Measurements from ENCODE around the gene PDHB.

The PDHB gene

GRCh38 chr3:58473275-58473674 lies 39.6 kb upstream of the PDHB start:
- TF ChIP-seq CTCF (IDR thresholded peaks at IDR 0.05; ENCODE audit: low read depth, low read length) = no peak
- DNase-seq (ENCODE audit: extremely low read depth, low read depth) = no peak

GRCh38 chr3:58471025-58471887 lies 37.6 kb upstream of the PDHB start:
- TF ChIP-seq CTCF (IDR thresholded peaks at IDR 0.05; ENCODE audit: low read depth, low read length) = no peak
- DNase-seq (ENCODE audit: extremely low read depth, low read depth) = peak; percentile 57

- no peak for TF ChIP-seq CTCF (IDR thresholded peaks at IDR 0.05; ENCODE audit: low read depth, low read length)
- DNase-seq (ENCODE audit: extremely low read depth, low read depth) = no peak
Measured at GRCh38 chr3:58470363-58471024, 36.9 kb upstream of the PDHB start.

GRCh38 chr3:58469096-58469495 lies 35.5 kb upstream of the PDHB start:
- TF ChIP-seq CTCF (IDR thresholded peaks at IDR 0.05; ENCODE audit: low read depth, low read length) = no peak
- DNase-seq (ENCODE audit: extremely low read depth, low read depth) = no peak

- DNase-seq (ENCODE audit: extremely low read depth, low read depth) = no peak
- TF ChIP-seq CTCF (IDR thresholded peaks at IDR 0.05; ENCODE audit: low read depth, low read length) = no peak
Measured at GRCh38 chr3:58466899-58467563, 33.4 kb upstream of the PDHB start.

- DNase-seq (ENCODE audit: extremely low read depth, low read depth) = no peak
- TF ChIP-seq CTCF (IDR thresholded peaks at IDR 0.05; ENCODE audit: low read depth, low read length) = no peak
Measured at GRCh38 chr3:58464866-58465265, 31.2 kb upstream of the PDHB start.

GRCh38 chr3:58463942-58464271 lies 30.3 kb upstream of the PDHB start:
- DNase-seq (ENCODE audit: extremely low read depth, low read depth) = no peak
- TF ChIP-seq CTCF (IDR thresholded peaks at IDR 0.05; ENCODE audit: low read depth, low read length) = no peak
